Coronary artery (tissue), 2 donors: ENCODE measurements around the gene GCNT2.

Source experiments
- DNase-seq: peaks from one replicate; pipeline ENCODE4 v3.0.0-alpha.2; 2017; ENCODE audit warnings: low spot score
- H3K27ac ChIP-seq, 2 donors: fragments of 200-600 bp; sonication (generic); one replicate each; pipeline ENCODE4 v1.5.1; 2016 to 2019
- H3K4me3 ChIP-seq: fragments of 200-600 bp; sonication (generic); 2 replicates; pipeline ENCODE4 v1.5.1; 2016; ENCODE audit warnings: mild to moderate bottlenecking, moderate library complexity
- TF ChIP-seq, protein P1 (sequence below): fragments of 200-600 bp; sonication (generic); IDR thresholded peaks from one replicate; pipeline ENCODE4 v1.5.1; 2019; ENCODE audit warnings: antibody characterized with exemption

Gene GCNT2

GRCh38 chr6:10640412-10640811 lies 119.3 kb downstream of the GCNT2 start:
- TF ChIP-seq, protein P1, sequence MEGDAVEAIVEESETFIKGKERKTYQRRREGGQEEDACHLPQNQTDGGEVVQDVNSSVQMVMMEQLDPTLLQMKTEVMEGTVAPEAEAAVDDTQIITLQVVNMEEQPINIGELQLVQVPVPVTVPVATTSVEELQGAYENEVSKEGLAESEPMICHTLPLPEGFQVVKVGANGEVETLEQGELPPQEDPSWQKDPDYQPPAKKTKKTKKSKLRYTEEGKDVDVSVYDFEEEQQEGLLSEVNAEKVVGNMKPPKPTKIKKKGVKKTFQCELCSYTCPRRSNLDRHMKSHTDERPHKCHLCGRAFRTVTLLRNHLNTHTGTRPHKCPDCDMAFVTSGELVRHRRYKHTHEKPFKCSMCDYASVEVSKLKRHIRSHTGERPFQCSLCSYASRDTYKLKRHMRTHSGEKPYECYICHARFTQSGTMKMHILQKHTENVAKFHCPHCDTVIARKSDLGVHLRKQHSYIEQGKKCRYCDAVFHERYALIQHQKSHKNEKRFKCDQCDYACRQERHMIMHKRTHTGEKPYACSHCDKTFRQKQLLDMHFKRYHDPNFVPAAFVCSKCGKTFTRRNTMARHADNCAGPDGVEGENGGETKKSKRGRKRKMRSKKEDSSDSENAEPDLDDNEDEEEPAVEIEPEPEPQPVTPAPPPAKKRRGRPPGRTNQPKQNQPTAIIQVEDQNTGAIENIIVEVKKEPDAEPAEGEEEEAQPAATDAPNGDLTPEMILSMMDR = no peak
- Histone ChIP-seq H3K27ac (no peak overlapping the region), H3K4me3 (no peak overlapping the region)
- DNase-seq = no peak

DNA sequence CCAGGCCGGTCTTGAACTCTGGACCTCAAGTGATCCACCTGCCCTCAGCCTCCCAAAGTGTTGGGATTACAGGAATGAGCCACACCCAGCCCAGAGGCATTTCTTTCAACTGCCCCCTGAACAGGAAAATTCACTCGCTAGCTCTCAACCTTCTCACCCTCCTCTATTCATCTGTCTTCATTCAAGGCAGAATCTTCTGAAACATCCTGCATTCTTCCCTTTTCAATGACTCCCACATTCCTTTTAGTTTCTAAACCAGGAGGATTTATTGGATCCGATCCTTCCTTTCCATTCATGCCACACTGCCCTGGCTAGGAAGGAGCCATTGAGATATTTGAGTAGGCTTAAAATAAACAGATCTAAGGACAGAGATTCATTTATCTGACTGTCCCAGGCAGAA lies 120.4 kb downstream of the GCNT2 start:
- TF ChIP-seq, protein P1 = no peak
- Histone ChIP-seq H3K4me3 (no peak overlapping the region), H3K27ac (no peak overlapping the region)
- no peak for DNase-seq

DNA sequence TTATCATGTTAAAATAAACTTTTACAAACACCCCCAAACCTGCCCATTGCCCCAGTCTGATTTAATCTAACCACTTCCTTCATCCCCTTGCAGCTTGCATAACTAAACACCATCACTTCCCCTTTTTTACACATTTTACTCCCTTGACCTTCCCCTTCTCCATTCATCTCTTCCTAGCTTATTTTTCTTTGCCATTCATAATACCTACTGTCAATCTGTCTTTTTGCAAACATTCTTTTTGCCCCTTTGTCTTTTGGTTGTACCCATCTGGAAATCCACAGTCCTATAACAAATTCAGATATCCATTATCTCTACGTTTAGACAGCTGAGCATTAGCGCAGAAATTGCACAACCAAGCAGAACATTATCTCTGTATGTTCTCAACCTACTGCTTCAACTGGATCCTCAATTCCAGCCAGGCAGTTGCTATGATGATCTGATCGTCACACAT lies 122.1 kb downstream of the GCNT2 start:
- DNase-seq = no peak
- Histone ChIP-seq H3K4me3 (no peak overlapping the region), H3K27ac (no peak overlapping the region)
- TF ChIP-seq, protein P1 = no peak

GRCh38 chr6:10644225-10644624 lies 123.1 kb downstream of the GCNT2 start:
- TF ChIP-seq, protein P1 = no peak
- H3K4me3 ChIP-seq = no peak overlapping the region
- DNase-seq = no peak
- no peak overlapping the region for H3K27ac ChIP-seq

GRCh38 chr6:10655508-10656055 lies 134.4 kb downstream of the GCNT2 start:
- no peak overlapping the region for H3K4me3 ChIP-seq
- DNase-seq = no peak
- TF ChIP-seq, protein P1 = no peak

DNA sequence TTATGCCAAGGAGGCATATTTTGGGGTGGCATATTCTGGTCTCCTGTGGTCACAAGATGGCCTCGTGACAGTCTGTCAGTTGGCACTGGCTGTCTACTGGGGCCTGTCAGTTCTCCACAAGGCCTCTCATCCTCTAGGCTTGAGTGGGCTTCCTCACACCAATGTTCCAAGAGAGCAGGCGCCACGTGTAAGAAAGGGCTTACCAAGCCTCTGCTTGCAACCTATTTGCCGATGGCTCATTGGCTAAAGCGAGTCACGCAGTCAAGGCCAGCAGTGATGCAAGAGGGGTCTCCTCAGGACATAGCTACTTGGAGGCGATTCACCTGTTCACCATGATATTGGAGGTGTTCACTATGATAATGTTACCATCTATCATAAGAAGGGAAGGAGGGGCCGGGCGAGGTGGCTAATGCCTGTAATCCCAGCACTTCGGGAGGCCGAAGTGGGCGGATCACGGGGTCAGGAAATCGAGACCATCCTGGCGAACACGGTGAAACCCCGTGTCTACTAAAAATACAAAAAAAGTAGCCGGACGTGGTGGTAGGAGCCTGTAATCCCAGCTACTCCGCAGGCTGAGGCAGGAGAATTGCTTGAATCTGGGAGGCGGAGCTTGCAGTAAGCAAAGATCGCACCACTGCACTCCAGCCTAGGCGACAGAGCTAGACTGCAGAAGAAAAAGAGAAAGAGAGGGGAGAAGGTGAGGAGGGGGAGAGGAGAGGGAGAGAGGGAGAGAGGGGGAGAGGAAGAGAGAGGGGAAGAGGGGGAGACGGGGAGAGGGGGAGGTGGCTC lies 138.0 kb downstream of the GCNT2 start:
- TF ChIP-seq, protein P1 = no peak
- Histone ChIP-seq H3K4me3 (peak overlapping the region; percentile 57), H3K27ac (peak overlapping the region in 1 of 2 donors; percentile 28)
- no peak for DNase-seq

More at GRCh38 chr6:10655508-10656055, 134.4 kb downstream of the GCNT2 start:
- H3K27ac ChIP-seq = no peak overlapping the region
